Glomerular visceral epithelial cell (primary cell): ENCODE results near the gene MAPK10.

Source experiments
- DNase-seq: peaks from one replicate; pipeline ENCODE4 v3.0.0-alpha.2; 2016; ENCODE audit errors: extremely low spot score

MAPK10 gene

GRCh38 chr4:86359944-86360478 lies at the start of gene MAPK10:
MAPK10 (minus strand) TSS chr4:86360053.
- DNase-seq = peak; percentile 59

GRCh38 chr4:86403575-86403974 lies 43.7 kb upstream of the MAPK10 start:
- no peak for DNase-seq

GRCh38 chr4:86401826-86402225 lies 42.0 kb upstream of the MAPK10 start:
- no peak for DNase-seq

- no peak for DNase-seq
Observed at GRCh38 chr4:86400216-86400615, 40.4 kb upstream of the MAPK10 start.

GRCh38 chr4:86398187-86398586 lies 38.3 kb upstream of the MAPK10 start:
- DNase-seq = no peak

- no peak for DNase-seq
Observed at GRCh38 chr4:86393749-86394148, 33.9 kb upstream of the MAPK10 start.

GRCh38 chr4:86389664-86390063 lies 29.8 kb upstream of the MAPK10 start:
- DNase-seq = no peak

- no peak for DNase-seq
Observed at GRCh38 chr4:86388252-86388651, 28.4 kb upstream of the MAPK10 start.

- DNase-seq = no peak
Observed at GRCh38 chr4:86386817-86387415, 27.1 kb upstream of the MAPK10 start.

- DNase-seq = no peak
Observed at GRCh38 chr4:86386201-86386600, 26.3 kb upstream of the MAPK10 start.

- no peak for DNase-seq
Observed at GRCh38 chr4:86381431-86381830, 21.6 kb upstream of the MAPK10 start.

- no peak for DNase-seq
Observed at GRCh38 chr4:86380181-86380724, 20.4 kb upstream of the MAPK10 start.

GRCh38 chr4:86376850-86377249 lies 17.0 kb upstream of the MAPK10 start:
- no peak for DNase-seq

GRCh38 chr4:86368433-86368832 lies 8.6 kb upstream of the MAPK10 start:
- no peak for DNase-seq

GRCh38 chr4:86367577-86367976 lies 7.7 kb upstream of the MAPK10 start:
- no peak for DNase-seq

GRCh38 chr4:86366920-86367319 lies 7.1 kb upstream of the MAPK10 start:
- no peak for DNase-seq

GRCh38 chr4:86362510-86362909 lies 2.7 kb upstream of the MAPK10 start:
- DNase-seq = no peak

- DNase-seq = no peak
Observed at GRCh38 chr4:86358257-86358656, 1.6 kb downstream of the MAPK10 start.

- no peak for DNase-seq
Observed at GRCh38 chr4:86357608-86358007, 2.2 kb downstream of the MAPK10 start.

- DNase-seq = no peak
Observed at GRCh38 chr4:86356425-86357210, 3.2 kb downstream of the MAPK10 start.

- no peak for DNase-seq
Observed at GRCh38 chr4:86354390-86354789, 5.5 kb downstream of the MAPK10 start.

GRCh38 chr4:86346320-86346719 lies 13.5 kb downstream of the MAPK10 start:
- DNase-seq = no peak

- DNase-seq = no peak
Observed at GRCh38 chr4:86344127-86344526, 15.7 kb downstream of the MAPK10 start.
